H9 (cell line): ENCODE data around the gene AKAP1. TPM values are rescaled to one million over a fixed set of nuclear protein-coding genes. Genes with fewer than 3 reads are reported as not detected.

ENCODE experiments used
- DNase-seq: peaks from one replicate; pipeline ENCODE4 v3.0.0-alpha.2; 2017
- H2AFZ ChIP-seq: one replicate; pipeline ENCODE4 v1.6.1; 2013; ENCODE audit warnings: mild to moderate bottlenecking, low read length, control low read depth, moderate library complexity
- H2AK5ac ChIP-seq: 2 replicates; pipeline ENCODE4 v1.6.1; 2013; ENCODE audit warnings: low read length, control low read depth, mixed read lengths; ENCODE audit not compliant: insufficient read length
- H2BK120ac ChIP-seq: one replicate; pipeline ENCODE4 v1.6.1; 2013; ENCODE audit warnings: low read depth, mild to moderate bottlenecking, low read length, control low read depth, inconsistent platforms; ENCODE audit not compliant: poor library complexity, severe bottlenecking
- H2BK12ac ChIP-seq: 2 replicates; pipeline ENCODE4 v1.6.1; 2013; ENCODE audit warnings: low read length, control low read depth, mixed read lengths, low read depth; ENCODE audit not compliant: insufficient read length
- H2BK15ac ChIP-seq: 2 replicates; pipeline ENCODE4 v1.6.1; 2013; ENCODE audit warnings: low read depth, low read length, control low read depth
- H2BK20ac ChIP-seq: one replicate; pipeline ENCODE4 v1.6.1; 2013; ENCODE audit warnings: low read depth, mild to moderate bottlenecking, low read length, control low read depth, inconsistent platforms; ENCODE audit not compliant: poor library complexity, severe bottlenecking
- H2BK5ac ChIP-seq: 2 replicates; pipeline ENCODE4 v1.6.1; 2013; ENCODE audit warnings: low read length, control low read depth, mixed read lengths; ENCODE audit not compliant: insufficient read length
- H3K14ac ChIP-seq: 2 replicates; pipeline ENCODE4 v1.6.1; 2013; ENCODE audit warnings: low read length, control low read depth; ENCODE audit not compliant: insufficient read depth
- H3K18ac ChIP-seq: 2 replicates; pipeline ENCODE4 v1.6.1; 2013; ENCODE audit warnings: low read depth, mild to moderate bottlenecking, mixed read lengths, low read length, control low read depth; ENCODE audit not compliant: insufficient read length
- H3K23ac ChIP-seq: 2 replicates; pipeline ENCODE4 v1.6.1; 2013; ENCODE audit warnings: low read length, control low read depth, mixed read lengths, low read depth; ENCODE audit not compliant: insufficient read length
- H3K23me2 ChIP-seq: 2 replicates; pipeline ENCODE4 v1.6.1; 2013; ENCODE audit warnings: low read depth, mild to moderate bottlenecking, mixed read lengths, low read length, control low read depth; ENCODE audit not compliant: insufficient read length, poor library complexity, severe bottlenecking
- H3K27ac ChIP-seq: 2 replicates; pipeline ENCODE4 v1.5.1; 2013; ENCODE audit warnings: low read length, control low read depth, mixed read lengths, low read depth; ENCODE audit not compliant: insufficient read length
- H3K27me3 ChIP-seq: 2 replicates; pipeline ENCODE4 v1.6.1; 2013; ENCODE audit warnings: low read length, control low read depth, inconsistent platforms; ENCODE audit not compliant: insufficient read depth
- H3K4ac ChIP-seq: 2 replicates; pipeline ENCODE4 v1.6.1; 2013; ENCODE audit warnings: low read depth, mild to moderate bottlenecking, control low read depth, inconsistent platforms, low read length, moderate library complexity
- H3K4me1 ChIP-seq: 2 replicates; pipeline ENCODE4 v1.6.1; 2013; ENCODE audit warnings: low read length, control low read depth, inconsistent platforms; ENCODE audit not compliant: insufficient read depth
- H3K4me2 ChIP-seq: 2 replicates; pipeline ENCODE4 v1.6.1; 2013; ENCODE audit warnings: low read length, control low read depth, mixed read lengths; ENCODE audit not compliant: insufficient read length, insufficient read depth
- H3K56ac ChIP-seq: 2 replicates; pipeline ENCODE4 v1.6.1; 2013; ENCODE audit warnings: low read depth, mild to moderate bottlenecking, mixed read lengths, low read length, control low read depth; ENCODE audit not compliant: insufficient read length
- H3K79me1 ChIP-seq: 2 replicates; pipeline ENCODE4 v1.6.1; 2013; ENCODE audit warnings: low read depth, mild to moderate bottlenecking, moderate library complexity, low read length, control low read depth, inconsistent platforms; ENCODE audit not compliant: insufficient read depth, poor library complexity, severe bottlenecking
- H3K79me2 ChIP-seq: 2 replicates; pipeline ENCODE4 v1.6.1; 2013; ENCODE audit warnings: low read length, control low read depth, inconsistent platforms; ENCODE audit not compliant: insufficient read depth
- H3K9ac ChIP-seq: 2 replicates; pipeline ENCODE4 v1.6.1; 2013; ENCODE audit warnings: low read length, control low read depth, mixed read lengths; ENCODE audit not compliant: insufficient read length; ENCODE audit errors: extremely low read depth
- H3K9me3 ChIP-seq: one replicate; pipeline ENCODE4 v1.6.1; 2013; ENCODE audit warnings: low read depth, low read length, inconsistent platforms; ENCODE audit not compliant: control insufficient read depth
- H3T11ph ChIP-seq: one replicate; pipeline ENCODE4 v1.6.1; 2013; ENCODE audit warnings: mild to moderate bottlenecking, low read length, control low read depth, inconsistent platforms
- H4K20me1 ChIP-seq: one replicate; pipeline ENCODE4 v1.6.1; 2013; ENCODE audit not compliant: control insufficient read depth, insufficient read length, insufficient read depth
- H4K5ac ChIP-seq: 2 replicates; pipeline ENCODE4 v1.6.1; 2013; ENCODE audit warnings: low read depth, mild to moderate bottlenecking, mixed read lengths, low read length, control low read depth; ENCODE audit not compliant: insufficient read length
- H4K8ac ChIP-seq: replicated peaks from 2 replicates; pipeline ENCODE4 v1.6.1; 2013; ENCODE audit warnings: low read length, control low read depth, mixed read lengths, low read depth; ENCODE audit not compliant: insufficient read length
- H4K91ac ChIP-seq: 2 replicates; pipeline ENCODE4 v1.6.1; 2013; ENCODE audit warnings: low read depth, mild to moderate bottlenecking, moderate library complexity, mixed read lengths, low read length, control low read depth; ENCODE audit not compliant: insufficient read length
- H3K27ac Mint-ChIP-seq, 3 experiments: 2 replicates in 2 of 3; 3 replicates in 1 of 3; pipeline ENCODE4 v1.8.0; 2020 to 2021; ENCODE audit warnings: mixed read lengths in 3 of 3, mild to moderate bottlenecking in 1 of 3, moderate library complexity in 1 of 3
- H3K27me3 Mint-ChIP-seq: 2 replicates; pipeline ENCODE4 v1.8.0; 2021; ENCODE audit warnings: low read depth, mild to moderate bottlenecking, moderate library complexity, mixed read lengths
- H3K36me3 Mint-ChIP-seq, 3 experiments: 2 replicates in 2 of 3; 3 replicates in 1 of 3; pipeline ENCODE4 v1.8.0; 2020 to 2021; ENCODE audit warnings: low read depth in 3 of 3, mixed read lengths in 3 of 3; ENCODE audit not compliant: insufficient read depth in 1 of 3
- H3K4me1 Mint-ChIP-seq, 2 experiments: 2 replicates each; pipeline ENCODE4 v1.8.0; 2020; ENCODE audit warnings: mixed read lengths in 2 of 2
- H3K4me3 Mint-ChIP-seq, 2 experiments: 2 replicates in 1 of 2; 3 replicates in 1 of 2; pipeline ENCODE4 v1.8.0; 2020 to 2021; ENCODE audit warnings: mild to moderate bottlenecking in 2 of 2, mixed read lengths in 2 of 2, moderate library complexity in 1 of 2
- H3K9me3 Mint-ChIP-seq, 2 experiments: 2 replicates in 1 of 2; 3 replicates in 1 of 2; pipeline ENCODE4 v1.8.0; 2020; ENCODE audit warnings: mild to moderate bottlenecking in 2 of 2, mixed read lengths in 2 of 2, moderate library complexity in 1 of 2
- CTCF ChIP-seq: fragments of 200-600 bp; sonication (generic); conservative IDR thresholded peaks from 3 replicates; pipeline ENCODE4 v1.8.0; 2021; ENCODE audit warnings: antibody characterized with exemption, mild to moderate bottlenecking
- total RNA-seq: library from RNA; stranded (reverse); gene quantifications from 2 replicates; pipeline ENCODE4 v1.2.1, GENCODE V29; 2021

The AKAP1 gene
- total RNA-seq, 1 experiment from 2014 or later: 61.2 TPM

GRCh38 chr17:57120814-57121213 lies 35.8 kb downstream of the AKAP1 start:
- no peak overlapping the region for H2BK12ac ChIP-seq
- H4K5ac ChIP-seq: no peak overlapping the region
- no peak overlapping the region for H3K4ac ChIP-seq
- H3K27me3 ChIP-seq: no peaks in the 10 kb centered on the region
- H2BK15ac ChIP-seq: no peak overlapping the region
- no peak overlapping the region for H3K56ac ChIP-seq
- H3K79me1 ChIP-seq: no peaks in the 10 kb centered on the region
- no peaks in the 10 kb centered on the region for H3K79me2 ChIP-seq
- no peak overlapping the region for H3K23ac ChIP-seq
- no peak overlapping the region for H3K9ac ChIP-seq
- no peaks in the 10 kb centered on the region for H3K9me3 ChIP-seq
- no peak overlapping the region for H3K27ac ChIP-seq
- DNase-seq: no peak
- Mint-ChIP-seq H3K4me3 (no peak overlapping the region), H3K27ac (no peak overlapping the region), H3K9me3 (no peaks in the 10 kb centered on the region), H3K4me1 (peaks cover 0 to 3% of the 10 kb centered on the region in 2 experiments; a peak in 2 of 4 replicates), H3K27me3 (no peaks in the 10 kb centered on the region), H3K36me3 (peaks cover 51 to 88% (median 70%) of the 10 kb centered on the region in 3 experiments)
- H3K14ac ChIP-seq: no peak overlapping the region
- no peaks in the 10 kb centered on the region for H4K20me1 ChIP-seq
- H3K4me2 ChIP-seq: no peak overlapping the region
- no peaks in the 10 kb centered on the region for H3K4me1 ChIP-seq
- H3T11ph ChIP-seq: no peak overlapping the region
- H3K23me2 ChIP-seq: no peaks in the 10 kb centered on the region
- H2AFZ ChIP-seq: no peak overlapping the region
- H2AK5ac ChIP-seq: no peak overlapping the region
- H2BK20ac ChIP-seq: no peak overlapping the region
- no peak overlapping the region for H4K91ac ChIP-seq
- no peak overlapping the region for H3K18ac ChIP-seq
- no peak overlapping the region for H2BK120ac ChIP-seq
- TF ChIP-seq CTCF: no peak
- H2BK5ac ChIP-seq: no peak overlapping the region
- H4K8ac ChIP-seq: no peak overlapping the region
